HepG2 (cell line): ENCODE measurements around the gene ADIPOR1. TPM values are rescaled to one million over a fixed set of nuclear protein-coding genes. Genes with fewer than 3 reads are reported as not detected.

Experiments
- ESRRA ChIP-seq: sonication (generic); formaldehyde crosslinking; IDR thresholded peaks from 2 replicates; pipeline ENCODE4 v1.5.1; 2020; ENCODE audit warnings: mild to moderate bottlenecking, low read depth, missing genetic modification reagents
- FOXA3 ChIP-seq: IDR thresholded peaks from 2 replicates; pipeline ENCODE4 v1.6.1; 2016; ENCODE audit warnings: missing genetic modification reagents, missing compliant biosample characterization
- HCFC1 ChIP-seq: fragments of 150-350 bp; IDR thresholded peaks from 2 replicates; pipeline ENCODE4 v1.6.1; 2014; ENCODE audit warnings: low read depth, low read length
- KLF16 ChIP-seq, 2 experiments: sonication (generic) in 1 of 2; formaldehyde crosslinking in 1 of 2; IDR thresholded peaks; 2 replicates each; pipeline versions ENCODE4 v1.6.1 to v1.8.0; 2016 to 2023; ENCODE audit warnings: missing genetic modification reagents in 2 of 2, missing compliant biosample characterization in 1 of 2
- MLXIP ChIP-seq: sonication (generic); formaldehyde crosslinking; IDR thresholded peaks from 2 replicates; pipeline ENCODE4 v1.9.0; 2021; ENCODE audit warnings: missing genetic modification reagents, borderline replicate concordance
- POLR2A ChIP-seq, 2 experiments: IDR thresholded peaks; 2 replicates each; pipeline ENCODE4 v1.6.1; 2011; ENCODE audit warnings: low read depth in 2 of 2, low read length in 2 of 2, mild to moderate bottlenecking in 1 of 2, moderate library complexity in 1 of 2; ENCODE audit not compliant: insufficient read depth in 1 of 2
- RARG ChIP-seq: sonication (generic); formaldehyde crosslinking; IDR thresholded peaks from 2 replicates; pipeline ENCODE4 v1.4.0; 2020; ENCODE audit warnings: low read depth, mild to moderate bottlenecking, missing genetic modification reagents
- SP1 ChIP-seq, 2 experiments: fragments of 450-650 bp in 1 of 2; sonication (generic) in 1 of 2; formaldehyde crosslinking in 1 of 2; IDR thresholded peaks; 2 replicates each; pipeline versions ENCODE4 v1.4.0 to v1.6.1; 2016 to 2020; ENCODE audit warnings: missing genetic modification reagents in 1 of 2
- WIZ ChIP-seq: sonication (generic); formaldehyde crosslinking; IDR thresholded peaks from 2 replicates; pipeline ENCODE4 v1.5.1; 2020; ENCODE audit warnings: mild to moderate bottlenecking, missing genetic modification reagents
- ZNF180 ChIP-seq: sonication (generic); formaldehyde crosslinking; IDR thresholded peaks from 2 replicates; pipeline ENCODE4 v1.4.0; 2020; ENCODE audit warnings: low read depth, missing genetic modification reagents, borderline replicate concordance
- ZNF431 ChIP-seq: sonication (generic); formaldehyde crosslinking; IDR thresholded peaks from 2 replicates; pipeline ENCODE4 v1.9.0; 2022; ENCODE audit warnings: missing genetic modification reagents, low read depth, mild to moderate bottlenecking, borderline replicate concordance
- ZNF547 ChIP-seq: sonication (generic); formaldehyde crosslinking; IDR thresholded peaks from 2 replicates; pipeline ENCODE4 v1.5.1; 2020; ENCODE audit warnings: mild to moderate bottlenecking, missing genetic modification reagents
- ZNF563 ChIP-seq: sonication (generic); formaldehyde crosslinking; IDR thresholded peaks from 2 replicates; pipeline ENCODE4 v1.8.0; 2022; ENCODE audit warnings: mild to moderate bottlenecking, moderate library complexity, missing genetic modification reagents
- ZNF574 ChIP-seq: sonication (generic); formaldehyde crosslinking; IDR thresholded peaks from 2 replicates; pipeline ENCODE4 v1.4.0; 2020; ENCODE audit warnings: missing genetic modification reagents
- ZNF616 ChIP-seq: sonication (generic); formaldehyde crosslinking; IDR thresholded peaks from 2 replicates; pipeline ENCODE4 v1.5.0; 2020; ENCODE audit warnings: low read depth, mild to moderate bottlenecking, missing genetic modification reagents
- ZNF704 ChIP-seq: sonication (generic); formaldehyde crosslinking; IDR thresholded peaks from 2 replicates; pipeline ENCODE4 v1.8.1; 2023; ENCODE audit warnings: mild to moderate bottlenecking, inconsistent platforms, moderate library complexity, missing genetic modification reagents, borderline replicate concordance
- ZNF713 ChIP-seq: sonication (generic); formaldehyde crosslinking; IDR thresholded peaks from 2 replicates; pipeline ENCODE4 v1.4.0; 2020; ENCODE audit warnings: mild to moderate bottlenecking, missing genetic modification reagents
- ZNF768 ChIP-seq: sonication (generic); formaldehyde crosslinking; IDR thresholded peaks from 2 replicates; pipeline ENCODE4 v1.4.0; 2020; ENCODE audit warnings: missing genetic modification reagents
- ZNF772 ChIP-seq: sonication (generic); formaldehyde crosslinking; IDR thresholded peaks from 2 replicates; pipeline ENCODE4 v1.5.0; 2020; ENCODE audit warnings: mild to moderate bottlenecking, missing genetic modification reagents
- ZNF792 ChIP-seq: IDR thresholded peaks from 2 replicates; pipeline ENCODE4 v1.6.1; 2016
- polyA plus RNA-seq, 8 experiments: library from polyadenylated mRNA; depleted of rRNA in 3 of 8; stranded (reverse) in 7 of 8; unstranded in 1 of 8; fragments of >200 nt; fragmentation: Illumina TruSeq in 4 of 8; extraction: Trizol in 4 of 8; gene quantifications; 2 replicates each; pipeline versions ENCODE4 v1.2.1 to v1.2.3, GENCODE V29; 2011 to 2016; ENCODE audit warnings: low read depth in 4 of 8, missing spikeins in 1 of 8, mixed read lengths in 1 of 8; ENCODE audit not compliant: insufficient read depth in 1 of 8
- total RNA-seq, 5 experiments: library from RNA; depleted of rRNA; stranded (reverse); fragments of >200 nt; fragmentation: Illumina TruSeq; extraction: Trizol; gene quantifications; 2 replicates each; pipeline ENCODE4 v1.2.3, GENCODE V29; 2016; ENCODE audit warnings: low read depth in 1 of 5
- TF ChIP-seq, protein P1 (sequence below): sonication (generic); formaldehyde crosslinking; IDR thresholded peaks from 2 replicates; pipeline ENCODE4 v1.8.1; 2023; ENCODE audit warnings: mild to moderate bottlenecking, missing genetic modification reagents

Gene ADIPOR1
- total and polyA plus RNA-seq, 2 of the 13 experiments (the other 11 are each of a cell fraction or from before 2014, with no cell fraction given), result 60.0 to 141 TPM

GRCh38 chr1:203006948-203007871 is 49.1 kb upstream of the ADIPOR1 start, which contains the start of gene TMEM183A (continued):
- TF ChIP-seq KLF16 (CRISPR knock-in tag; IDR thresholded peaks at IDR 0.05) (peak in 1 of 2 experiments; percentile 73; a peak in 1 of 4 replicates), RARG (CRISPR knock-in tag) (no peak; the same call in 1 of the 2 replicates), ZNF704 (CRISPR knock-in tag) (no peak), ZNF768 (peak; percentile 20; the same call in 1 of the 2 replicates), ZNF563 (peak; percentile 51; the same call in 1 of the 2 replicates), POLR2A (IDR thresholded peaks at IDR 0.05; ENCODE audit: insufficient read depth in 1 of 2, low read depth in 2 of 2, low read length in 2 of 2) (peak; percentile 97 to 99), ESRRA (peak; percentile 77), ZNF772 (CRISPR knock-in tag) (0 out of 2 replicates have a peak, but pooled peaks have one; percentile 58), MLXIP (no peak), ZNF792 (0 out of 2 replicates have a peak, but pooled peaks have one; percentile 34), HCFC1 (peak; percentile 61; the same call in 1 of the 2 replicates), SP1 (IDR thresholded peaks at IDR 0.05) (peak; percentile 78; the same call in 1 of the 2 replicates), SP1 (CRISPR knock-in tag; IDR thresholded peaks at IDR 0.05) (peak; percentile 62), FOXA3 (peak; percentile 49; the same call in 1 of the 2 replicates), ZNF180 (CRISPR knock-in tag) (no peak), ZNF431 (no peak), ZNF547 (CRISPR knock-in tag) (peak; percentile 12; the same call in 1 of the 2 replicates), ZNF616 (CRISPR knock-in tag) (0 out of 2 replicates have a peak, but pooled peaks have one; percentile 61), WIZ (CRISPR knock-in tag) (no peak), ZNF713 (CRISPR knock-in tag) (peak; percentile 70; the same call in 1 of the 2 replicates), ZNF574 (CRISPR knock-in tag) (peak; percentile 69; the same call in 1 of the 2 replicates)
- TF ChIP-seq, protein P1, sequence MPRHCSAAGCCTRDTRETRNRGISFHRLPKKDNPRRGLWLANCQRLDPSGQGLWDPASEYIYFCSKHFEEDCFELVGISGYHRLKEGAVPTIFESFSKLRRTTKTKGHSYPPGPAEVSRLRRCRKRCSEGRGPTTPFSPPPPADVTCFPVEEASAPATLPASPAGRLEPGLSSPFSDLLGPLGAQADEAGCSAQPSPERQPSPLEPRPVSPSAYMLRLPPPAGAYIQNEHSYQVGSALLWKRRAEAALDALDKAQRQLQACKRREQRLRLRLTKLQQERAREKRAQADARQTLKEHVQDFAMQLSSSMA, result peak; percentile 78; the same call in 1 of the 2 replicates
